K562 (cell line): ENCODE results near the gene CPLANE2. TPM values are rescaled to one million over a fixed set of nuclear protein-coding genes. Genes with fewer than 3 reads are reported as not detected.

Experiments
- ATF2 ChIP-seq: sonication (generic); formaldehyde crosslinking; IDR thresholded peaks from 2 replicates; pipeline ENCODE4 v1.8.1; 2022; ENCODE audit warnings: missing genetic modification reagents
- CBX1 ChIP-seq: sonication (generic); IDR thresholded peaks from 2 replicates; pipeline ENCODE4 v1.6.1; 2016; ENCODE audit warnings: antibody characterized with exemption, low read depth, mild to moderate bottlenecking
- DACH1 ChIP-seq: fragments of 450-650 bp; IDR thresholded peaks from 2 replicates; pipeline ENCODE4 v1.6.1; 2018; ENCODE audit not compliant: partially characterized antibody
- DPF2 ChIP-seq: fragments of 450-650 bp; IDR thresholded peaks from 2 replicates; pipeline ENCODE4 v1.6.1; 2016
- GTF2B ChIP-seq: IDR thresholded peaks from 2 replicates; pipeline ENCODE4 v1.6.1; 2011; ENCODE audit not compliant: insufficient read length; ENCODE audit errors: extremely low read depth
- HDAC2 ChIP-seq: fragments of 450-650 bp; IDR thresholded peaks from 2 replicates; pipeline ENCODE4 v1.6.1; 2016; ENCODE audit warnings: mild to moderate bottlenecking
- KDM5B ChIP-seq: fragments of 200-600 bp; sonication (generic); IDR thresholded peaks from 2 replicates; pipeline ENCODE4 v1.6.1; 2012; ENCODE audit warnings: low read depth, mild to moderate bottlenecking, moderate library complexity, low read length, control low read depth, inconsistent platforms; ENCODE audit not compliant: insufficient replicate concordance
- MAX ChIP-seq: sonication (generic); formaldehyde crosslinking; IDR thresholded peaks from 2 replicates; pipeline ENCODE4 v1.9.0; 2022; ENCODE audit warnings: mild to moderate bottlenecking, missing genetic modification reagents
- NCOR1 ChIP-seq: fragments of 450-650 bp; IDR thresholded peaks from 2 replicates; pipeline ENCODE4 v1.6.1; 2016; ENCODE audit warnings: mild to moderate bottlenecking, moderate library complexity
- NFRKB ChIP-seq: fragments of 450-650 bp; IDR thresholded peaks from 2 replicates; pipeline ENCODE4 v1.6.1; 2016; ENCODE audit warnings: low read depth
- POLR2AphosphoS2 ChIP-seq: IDR thresholded peaks from 2 replicates; pipeline ENCODE4 v1.6.1; 2012; ENCODE audit warnings: low read length, improper control_type of control experiment
- SIN3B ChIP-seq: fragments of 450-650 bp; IDR thresholded peaks from 2 replicates; pipeline ENCODE4 v1.6.1; 2017; ENCODE audit warnings: low read depth, mild to moderate bottlenecking, moderate library complexity
- SRF ChIP-seq, 2 experiments: fragments of 250-450, 450-650 bp in 1 of 2; sonication (Bioruptor Pico) in 1 of 2; sonication (generic) in 1 of 2; formaldehyde crosslinking; IDR thresholded peaks; 2 replicates each; pipeline versions ENCODE4 v1.5.0 to v1.5.1; 2020 to 2022; ENCODE audit warnings: mild to moderate bottlenecking in 1 of 2, missing genetic modification reagents in 1 of 2
- TEAD2 ChIP-seq: fragments of 450-650 bp; IDR thresholded peaks from 2 replicates; pipeline ENCODE4 v1.6.1; 2016; ENCODE audit warnings: missing genetic modification characterization, control low read depth, missing compliant biosample characterization
- THRAP3 ChIP-seq: fragments of 450-650 bp; IDR thresholded peaks from 2 replicates; pipeline ENCODE4 v1.6.1; 2016; ENCODE audit warnings: mild to moderate bottlenecking, inconsistent platforms, borderline replicate concordance
- XRCC3 ChIP-seq: fragments of 450-650 bp; IDR thresholded peaks from 2 replicates; pipeline ENCODE4 v1.6.1; 2017; ENCODE audit warnings: mild to moderate bottlenecking, moderate library complexity
- ZBTB11 ChIP-seq, 3 experiments: fragments of 200-800 bp in 1 of 3; fragments of 250-450 bp in 1 of 3; fragments of 450-650 bp in 1 of 3; sonication (Bioruptor Pico) in 1 of 3; sonication (Bioruptor generic) in 1 of 3; formaldehyde crosslinking in 1 of 3; IDR thresholded peaks; 2 replicates each; pipeline versions ENCODE4 v1.6.1 to v1.8.0; 2016 to 2022; ENCODE audit warnings: mild to moderate bottlenecking in 2 of 3, missing genetic modification characterization in 2 of 3, missing compliant biosample characterization in 1 of 3, moderate library complexity in 1 of 3
- ZNF274 ChIP-seq: IDR thresholded peaks from 2 replicates; pipeline ENCODE4 v1.6.1; 2011; ENCODE audit warnings: low read depth, mild to moderate bottlenecking, low read length, moderate library complexity, borderline replicate concordance
- ZNF668 ChIP-seq: fragments of 250-450 bp; sonication (Bioruptor Pico); IDR thresholded peaks from 2 replicates; pipeline ENCODE4 v1.8.0; 2022; ENCODE audit warnings: mild to moderate bottlenecking, inconsistent platforms
- polyA plus RNA-seq, 8 experiments: library from polyadenylated mRNA; depleted of rRNA in 4 of 8; stranded (reverse) in 5 of 8; unstranded in 3 of 8; fragments of >200 nt; fragmentation: Nextera tagmentation in 2 of 8; fragmentation: Illumina TruSeq in 1 of 8; extraction: Ambion mirVana in 2 of 8; extraction: Trizol in 1 of 8; gene quantifications; 2 replicates each; pipeline versions ENCODE4 v1.2.1 to v1.2.3, GENCODE V29; 2011 to 2014; ENCODE audit warnings: inconsistent platforms in 1 of 8, missing spikeins in 1 of 8
- total RNA-seq, 7 experiments: library from RNA; depleted of rRNA in 6 of 7; stranded (reverse); fragments of >200 nt in 6 of 7; fragmentation: Illumina TruSeq in 2 of 7; extraction: Trizol in 2 of 7; gene quantifications; 2 replicates each; pipeline versions ENCODE4 v1.2.1 to v1.2.3, GENCODE V29; 2011 to 2021; ENCODE audit warnings: low replicate concordance in 1 of 7

Gene CPLANE2
- total and polyA plus RNA-seq, 9 of the 15 experiments (the other 6 are each of a cell fraction or from before 2014, with no cell fraction given): 0.17 to 20.9 (median 8.1) TPM

GRCh38 chr1:16236511-16237342 lies at the start of gene CPLANE2 (continued):
- TF ChIP-seq SRF (CRISPR knock-in tag; IDR thresholded peaks at IDR 0.05) (peak in 1 of 2 experiments; percentile 60; a peak in 2 of 4 replicates), ZNF274 (no peak; the same call in 1 of the 2 replicates), ZBTB11 (CRISPR knock-in tag; IDR thresholded peaks at IDR 0.05) (peak in 2 of 3 experiments; percentile 41 to 81; a peak in 3 of 6 replicates), POLR2AphosphoS2 (no peak), CBX1 (peak; percentile 40; the same call in 1 of the 2 replicates), DPF2 (no peak), GTF2B (no peak), ZNF668 (CRISPR knock-in tag) (no peak), NFRKB (no peak), DACH1 (no peak), SIN3B (no peak), KDM5B (peak; percentile 81), TEAD2 (tag) (no peak), NCOR1 (no peak), THRAP3 (no peak), MAX (CRISPR knock-in tag) (peak; percentile 96), XRCC3 (no peak), HDAC2 (no peak; the same call in 1 of the 2 replicates), ATF2 (no peak)
